HL-60 (cell line): Measurements from ENCODE around the gene CGB7.

Source experiments
- CTCF ChIP-seq: IDR thresholded peaks from one replicate; pipeline ENCODE4 v1.5.1; 2011; ENCODE audit warnings: low read length, control low read depth, inconsistent platforms; ENCODE audit not compliant: insufficient read depth
- POLR2AphosphoS5 ChIP-seq: IDR thresholded peaks from 2 replicates; pipeline ENCODE4 v1.6.1; 2012; ENCODE audit warnings: low read depth

- no peak for TF ChIP-seq POLR2AphosphoS5
- TF ChIP-seq CTCF = no peak
These were observed 34.0 kb upstream of the CGB7 start for GRCh38 chr19:49091391-49092038.
